Osteocyte (in vitro differentiated cells): ENCODE measurements around the gene MATN1. TPM values are rescaled to one million over a fixed set of nuclear protein-coding genes. Genes with fewer than 3 reads are reported as not detected.

ENCODE experiments used
- DNase-seq: peaks from one replicate; pipeline ENCODE4 v3.0.0; 2021; ENCODE audit warnings: mixed read lengths; ENCODE audit not compliant: unreplicated experiment; ENCODE audit errors: extremely low spot score
- H3K27ac Mint-ChIP-seq: one replicate; pipeline ENCODE4 v1.8.0; 2021; ENCODE audit warnings: mild to moderate bottlenecking, mixed read lengths; ENCODE audit not compliant: unreplicated experiment
- H3K27me3 Mint-ChIP-seq: one replicate; pipeline ENCODE4 v1.8.0; 2021; ENCODE audit warnings: mixed read lengths; ENCODE audit not compliant: unreplicated experiment
- H3K36me3 Mint-ChIP-seq: one replicate; pipeline ENCODE4 v1.8.0; 2021; ENCODE audit warnings: mixed read lengths; ENCODE audit not compliant: unreplicated experiment
- H3K4me1 Mint-ChIP-seq: one replicate; pipeline ENCODE4 v1.8.0; 2021; ENCODE audit warnings: mixed read lengths; ENCODE audit not compliant: unreplicated experiment
- H3K4me3 Mint-ChIP-seq: one replicate; pipeline ENCODE4 v1.8.0; 2021; ENCODE audit warnings: mild to moderate bottlenecking, moderate library complexity, mixed read lengths; ENCODE audit not compliant: unreplicated experiment
- H3K9me3 Mint-ChIP-seq: one replicate; pipeline ENCODE4 v1.8.0; 2021; ENCODE audit warnings: mixed read lengths; ENCODE audit not compliant: unreplicated experiment
- total RNA-seq: library from RNA; stranded (reverse); gene quantifications from 2 replicates; pipeline ENCODE4 v1.2.1, GENCODE V29; 2021
- TF ChIP-seq, protein P1 (sequence below): fragments of 200-600 bp; sonication (generic); IDR thresholded peaks from 2 replicates; pipeline ENCODE4 v1.5.0; 2021; ENCODE audit warnings: antibody characterized with exemption, mild to moderate bottlenecking, moderate library complexity

Gene MATN1
- total RNA-seq, 1 donor from 2014 or later: 0.99 TPM

DNA sequence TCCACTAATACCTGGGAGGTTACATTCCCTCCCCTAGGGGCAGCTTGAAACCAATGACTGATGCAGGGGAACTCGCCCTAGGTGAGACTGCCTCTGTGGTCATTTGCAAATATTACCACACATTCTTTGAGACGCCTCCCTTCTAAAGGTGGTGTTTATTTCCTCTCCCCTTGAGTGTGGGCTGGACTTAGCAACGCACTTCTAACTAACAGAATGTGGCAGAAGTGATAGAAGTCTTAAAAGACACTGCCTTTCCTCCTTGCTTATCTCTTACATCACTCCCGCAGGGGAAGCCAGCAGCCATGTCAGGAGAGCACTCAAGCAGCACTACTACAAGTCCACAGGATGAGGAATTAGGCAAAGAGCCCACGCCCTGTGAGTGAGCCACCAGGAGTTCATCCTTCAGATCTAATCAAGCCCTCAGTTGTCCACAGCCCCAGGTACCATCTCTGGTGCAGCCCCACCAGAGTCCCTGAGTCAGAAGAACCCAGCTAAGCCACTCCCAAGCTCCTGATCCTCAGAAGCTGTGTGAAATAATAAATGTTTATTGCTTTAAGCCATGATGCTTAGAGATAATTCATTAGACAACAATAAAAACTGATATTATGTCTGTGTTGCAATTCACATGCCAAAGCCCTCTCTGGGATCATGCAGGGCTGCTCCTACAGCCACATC is 14.8 kb upstream of the MATN1 start:
- H3K27me3 Mint-ChIP-seq: peaks cover 4% of the 10 kb centered on the region
- H3K4me1 Mint-ChIP-seq: no peaks in the 10 kb centered on the region
- H3K9me3 Mint-ChIP-seq: peaks cover 4% of the 10 kb centered on the region
- no peak overlapping the region for H3K4me3 Mint-ChIP-seq
- no peaks in the 10 kb centered on the region for H3K36me3 Mint-ChIP-seq
- TF ChIP-seq, protein P1, sequence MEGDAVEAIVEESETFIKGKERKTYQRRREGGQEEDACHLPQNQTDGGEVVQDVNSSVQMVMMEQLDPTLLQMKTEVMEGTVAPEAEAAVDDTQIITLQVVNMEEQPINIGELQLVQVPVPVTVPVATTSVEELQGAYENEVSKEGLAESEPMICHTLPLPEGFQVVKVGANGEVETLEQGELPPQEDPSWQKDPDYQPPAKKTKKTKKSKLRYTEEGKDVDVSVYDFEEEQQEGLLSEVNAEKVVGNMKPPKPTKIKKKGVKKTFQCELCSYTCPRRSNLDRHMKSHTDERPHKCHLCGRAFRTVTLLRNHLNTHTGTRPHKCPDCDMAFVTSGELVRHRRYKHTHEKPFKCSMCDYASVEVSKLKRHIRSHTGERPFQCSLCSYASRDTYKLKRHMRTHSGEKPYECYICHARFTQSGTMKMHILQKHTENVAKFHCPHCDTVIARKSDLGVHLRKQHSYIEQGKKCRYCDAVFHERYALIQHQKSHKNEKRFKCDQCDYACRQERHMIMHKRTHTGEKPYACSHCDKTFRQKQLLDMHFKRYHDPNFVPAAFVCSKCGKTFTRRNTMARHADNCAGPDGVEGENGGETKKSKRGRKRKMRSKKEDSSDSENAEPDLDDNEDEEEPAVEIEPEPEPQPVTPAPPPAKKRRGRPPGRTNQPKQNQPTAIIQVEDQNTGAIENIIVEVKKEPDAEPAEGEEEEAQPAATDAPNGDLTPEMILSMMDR: no peak
- DNase-seq: no peak
- no peak overlapping the region for H3K27ac Mint-ChIP-seq

DNA sequence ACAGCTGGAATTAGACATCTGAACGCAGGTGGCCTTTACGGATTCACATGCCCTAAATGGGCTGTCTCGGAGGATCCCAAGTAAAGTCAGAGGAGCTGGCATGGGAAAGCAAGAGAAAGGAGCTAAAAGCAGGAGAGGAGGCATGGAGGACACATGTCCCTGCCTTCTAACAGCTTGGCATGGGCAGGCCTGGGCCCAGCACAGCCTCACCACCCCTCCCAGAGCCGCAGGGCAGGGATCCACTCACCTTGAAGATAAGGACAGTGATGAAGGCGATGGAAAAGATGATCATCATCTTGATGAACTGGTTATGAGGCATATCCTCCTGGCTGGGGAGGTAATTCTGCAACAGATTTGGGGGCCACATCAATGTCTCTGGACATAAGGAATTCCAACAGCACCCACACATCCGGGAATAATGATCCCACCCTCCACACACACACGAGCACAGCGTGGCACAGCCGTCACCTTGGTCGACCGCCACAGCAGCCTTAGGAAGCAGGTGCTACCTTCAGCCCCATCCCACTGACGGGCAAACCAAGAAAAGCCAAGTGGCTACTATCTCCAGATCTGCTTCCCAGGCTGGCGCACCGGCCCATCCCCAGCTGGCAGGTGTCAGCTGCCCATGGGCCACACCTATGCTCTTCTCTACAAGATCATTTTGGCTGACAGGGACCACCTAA is 14.1 kb upstream of the MATN1 start:
- DNase-seq: no peak
- Mint-ChIP-seq H3K27me3 (peaks cover 4% of the 10 kb centered on the region), H3K4me3 (no peak overlapping the region), H3K9me3 (peaks cover 4% of the 10 kb centered on the region), H3K36me3 (no peaks in the 10 kb centered on the region), H3K4me1 (peaks cover 4% of the 10 kb centered on the region), H3K27ac (no peak overlapping the region)
- TF ChIP-seq, protein P1: no peak

DNA sequence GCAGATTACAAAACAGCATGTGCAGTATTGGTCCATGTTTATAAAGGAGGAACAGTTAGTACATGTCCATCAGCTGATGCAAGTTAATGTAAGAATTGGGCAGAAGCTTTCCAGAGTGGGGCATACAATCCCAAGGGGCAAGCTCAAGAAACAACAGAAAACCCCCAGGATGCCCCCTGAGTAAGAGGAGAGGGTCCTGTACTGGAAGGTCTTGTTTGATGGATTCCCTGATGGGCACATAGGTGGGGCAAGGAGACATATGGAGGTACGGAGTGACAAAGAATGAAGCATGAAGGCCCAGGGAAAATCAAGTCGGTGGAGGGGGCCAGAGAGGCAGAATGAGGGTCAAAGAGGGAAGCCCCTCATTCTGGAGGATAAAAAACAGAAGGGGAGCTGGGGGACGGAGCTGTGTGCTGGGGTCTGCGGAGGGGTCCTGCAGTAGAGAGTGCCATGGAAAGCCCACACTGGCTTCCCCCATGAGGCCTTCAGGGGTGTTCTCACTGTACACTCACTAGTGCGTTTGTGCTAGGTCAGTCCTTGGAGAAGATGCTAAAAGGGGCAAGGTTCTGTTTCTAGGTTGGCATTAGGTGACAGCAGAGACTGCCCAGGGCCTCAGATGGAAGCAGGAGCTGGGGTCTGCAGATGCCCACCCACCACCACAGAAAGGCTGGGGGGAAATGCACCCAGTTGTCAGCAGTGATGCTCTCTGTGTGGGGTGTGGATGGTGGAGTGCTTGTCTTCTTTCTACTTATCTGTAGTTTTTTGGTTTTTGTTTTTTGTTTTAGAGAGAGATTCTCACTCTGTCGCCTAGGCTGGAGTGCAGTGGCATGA is 12.5 kb upstream of the MATN1 start:
- Mint-ChIP-seq H3K36me3 (no peaks in the 10 kb centered on the region), H3K9me3 (peaks cover 4% of the 10 kb centered on the region), H3K27me3 (peaks cover 2% of the 10 kb centered on the region), H3K27ac (no peak overlapping the region), H3K4me1 (peaks cover 5% of the 10 kb centered on the region), H3K4me3 (no peak overlapping the region)
- TF ChIP-seq, protein P1: no peak
- DNase-seq: no peak

DNA sequence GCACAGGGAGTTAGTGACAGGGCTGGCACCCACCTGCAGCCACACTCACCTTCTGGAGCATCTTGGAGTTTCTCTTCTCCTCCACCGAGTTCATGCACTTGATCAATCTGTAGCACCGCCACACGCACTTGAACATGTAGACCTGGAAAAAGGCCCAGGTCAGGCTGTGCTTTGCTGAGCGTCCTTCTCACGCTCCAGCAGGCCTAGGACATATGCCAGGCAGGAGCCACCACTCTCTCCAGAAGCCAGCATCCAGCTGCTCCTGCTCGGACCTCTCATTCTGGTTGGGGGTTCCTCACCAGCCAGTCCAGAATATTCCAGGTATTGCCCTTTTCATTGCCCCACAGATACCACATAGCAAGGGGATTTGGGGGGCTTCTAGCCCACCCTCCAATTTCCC is 11.7 kb upstream of the MATN1 start:
- Mint-ChIP-seq H3K27ac (no peak overlapping the region), H3K27me3 (peaks cover 2% of the 10 kb centered on the region), H3K36me3 (no peaks in the 10 kb centered on the region), H3K9me3 (peaks cover 4% of the 10 kb centered on the region), H3K4me1 (peaks cover 8% of the 10 kb centered on the region), H3K4me3 (no peak overlapping the region)
- TF ChIP-seq, protein P1: no peak
- DNase-seq: no peak

DNA sequence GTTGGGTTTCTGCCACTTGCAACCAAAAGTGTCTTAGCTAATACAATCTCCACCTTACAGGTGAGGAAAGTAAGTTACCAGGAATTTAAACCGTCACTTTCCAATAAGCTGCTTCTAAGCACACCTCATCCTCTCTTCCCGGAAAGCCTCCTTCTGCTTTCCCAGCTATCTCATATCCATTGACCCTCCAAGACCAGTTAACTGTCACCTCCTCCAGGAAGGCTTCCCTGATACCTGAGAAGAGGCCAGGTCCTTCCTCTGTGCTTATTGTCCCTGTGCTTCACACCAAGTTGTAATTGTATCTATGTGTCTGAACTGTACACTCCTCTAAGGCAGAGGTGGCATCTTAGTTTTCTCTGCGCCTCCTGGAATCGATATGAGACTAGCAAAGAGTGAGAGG is 11.2 kb upstream of the MATN1 start:
- Mint-ChIP-seq H3K4me1 (peaks cover 8% of the 10 kb centered on the region), H3K27ac (no peak overlapping the region), H3K9me3 (peaks cover 4% of the 10 kb centered on the region), H3K4me3 (no peak overlapping the region), H3K36me3 (no peaks in the 10 kb centered on the region), H3K27me3 (peaks cover 2% of the 10 kb centered on the region)
- DNase-seq: no peak
- TF ChIP-seq, protein P1: no peak
